Stimulated activated naive CD8-positive, alpha-beta T cell treated with anti-CD3 and anti-CD28 coated beads, Interleukin-15, amount 100 ng/mL, for 72 hours (primary cell): ENCODE data around the gene UVRAG.
A peak's percentile ranks its signal among the peaks of the same experiment; 100 is the strongest.
"Not testable (repeated sequence)": the region's sequence is repeated elsewhere in the genome, so short reads cannot be mapped to it uniquely, and the experiment has no call there.

Source experiments
- ATAC-seq: fragments of 150-1000 bp; cut with Tn5 transposase; 2 replicates; pipeline ENCODE4 v1.10.0; 2021; ENCODE audit warnings: mild to moderate bottlenecking, moderate library complexity
- DNase-seq, 2 donors: peaks; one replicate each; pipeline ENCODE4 v3.0.0; 2021 to 2022
- H3K27ac Mint-ChIP-seq, 2 donors: one replicate each; pipeline ENCODE4 v1.8.0; 2022; ENCODE audit warnings: mild to moderate bottlenecking in 2 of 2, mixed read lengths in 2 of 2, moderate library complexity in 2 of 2
- H3K27me3 Mint-ChIP-seq: one replicate; pipeline ENCODE4 v1.8.0; 2022; ENCODE audit warnings: mixed read lengths
- H3K4me1 Mint-ChIP-seq: one replicate; pipeline ENCODE4 v1.8.0; 2022; ENCODE audit warnings: mild to moderate bottlenecking, mixed read lengths
- H3K4me3 Mint-ChIP-seq, 2 donors: one replicate each; pipeline ENCODE4 v1.8.0; 2022; ENCODE audit warnings: mild to moderate bottlenecking in 2 of 2, mixed read lengths in 2 of 2, moderate library complexity in 1 of 2
- H3K9me3 Mint-ChIP-seq, 2 donors: one replicate each; pipeline ENCODE4 v1.8.0; 2022; ENCODE audit warnings: mixed read lengths in 2 of 2

UVRAG gene

DNA sequence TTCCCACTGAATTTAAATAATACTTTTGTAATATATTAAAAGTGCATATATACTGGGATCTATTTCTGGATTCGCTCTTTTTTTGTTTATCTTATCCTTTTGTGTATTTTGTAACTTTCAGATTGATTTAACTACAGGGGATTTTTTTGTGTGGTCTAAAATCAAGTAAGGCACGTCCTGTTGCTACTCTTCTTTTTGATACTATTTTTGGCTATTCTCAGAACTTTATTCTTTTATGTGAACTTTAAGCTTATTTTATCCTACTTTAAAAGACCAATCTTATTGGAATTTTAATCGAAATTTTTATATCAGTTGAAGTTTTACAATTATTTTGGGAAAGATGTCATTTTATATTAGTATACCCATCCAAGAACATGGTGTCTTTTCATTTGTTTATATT lies 106.8 kb downstream of the UVRAG start:
- Mint-ChIP-seq H3K27me3 (no peaks in the 10 kb centered on the region), H3K27ac (no peak overlapping the region), H3K4me3 (no peak overlapping the region), H3K9me3 (no peaks in the 10 kb centered on the region), H3K4me1 (peaks cover 7% of the 10 kb centered on the region)
- DNase-seq, result no peak
- no peak for ATAC-seq

GRCh38 chr11:75924966-75925784 lies 110.2 kb downstream of the UVRAG start:
- Mint-ChIP-seq H3K4me1 (peaks cover 7% of the 10 kb centered on the region), H3K27me3 (no peaks in the 10 kb centered on the region)
- ATAC-seq, result no peak

DNA sequence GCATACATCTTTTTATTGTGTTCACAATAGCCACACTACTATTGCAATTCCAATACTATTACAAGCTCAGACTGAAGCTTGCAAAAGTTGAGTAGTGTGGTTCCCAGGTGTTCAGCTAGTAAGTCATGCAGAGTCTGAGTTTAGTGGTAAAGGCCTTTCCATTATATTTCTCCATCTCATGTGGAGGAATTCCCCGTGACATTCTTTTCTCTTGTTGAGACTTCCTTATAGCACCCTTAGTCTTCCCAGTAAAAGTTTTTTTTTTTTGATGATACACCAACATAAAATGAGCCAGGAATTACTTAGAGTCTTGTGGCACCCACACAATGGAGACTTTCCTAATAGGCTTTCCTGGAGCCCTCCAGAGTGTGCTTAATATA lies 110.8 kb downstream of the UVRAG start:
- ATAC-seq (no peak), DNase-seq (no peak)
- H3K4me3 Mint-ChIP-seq, result no peak overlapping the region
- H3K27ac Mint-ChIP-seq, result no peak overlapping the region
- H3K27me3 Mint-ChIP-seq, result no peaks in the 10 kb centered on the region
- H3K4me1 Mint-ChIP-seq, result peaks cover 7% of the 10 kb centered on the region
- no peaks in the 10 kb centered on the region for H3K9me3 Mint-ChIP-seq

More at GRCh38 chr11:75924966-75925784, 110.2 kb downstream of the UVRAG start:
- Mint-ChIP-seq H3K4me3 (no peak overlapping the region), H3K9me3 (no peaks in the 10 kb centered on the region), H3K27ac (no peak overlapping the region)
- no peak for DNase-seq

DNA sequence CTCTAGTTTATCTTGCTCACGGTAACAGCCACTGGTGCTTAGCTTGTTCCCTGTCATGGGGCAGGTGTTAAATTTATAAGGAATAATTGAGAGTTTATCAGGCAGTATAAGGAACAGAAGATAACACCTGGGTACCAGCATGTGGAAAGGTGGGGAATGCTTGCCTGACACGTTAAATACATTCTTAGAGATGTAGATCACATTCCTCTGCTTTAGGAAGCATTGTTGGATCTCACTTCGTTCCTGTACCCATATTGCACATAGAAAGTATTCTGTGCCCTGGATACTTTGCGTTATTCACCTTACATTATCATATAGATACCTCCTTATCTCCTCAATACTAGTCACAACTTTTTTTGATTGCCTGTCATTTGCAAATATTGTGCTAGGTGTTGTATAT lies 114.7 kb downstream of the UVRAG start:
- Mint-ChIP-seq H3K4me3 (no peak overlapping the region), H3K27ac (no peak overlapping the region), H3K9me3 (no peaks in the 10 kb centered on the region), H3K27me3 (no peaks in the 10 kb centered on the region), H3K4me1 (no peaks in the 10 kb centered on the region)
- DNase-seq, result no peak
- no peak for ATAC-seq

DNA sequence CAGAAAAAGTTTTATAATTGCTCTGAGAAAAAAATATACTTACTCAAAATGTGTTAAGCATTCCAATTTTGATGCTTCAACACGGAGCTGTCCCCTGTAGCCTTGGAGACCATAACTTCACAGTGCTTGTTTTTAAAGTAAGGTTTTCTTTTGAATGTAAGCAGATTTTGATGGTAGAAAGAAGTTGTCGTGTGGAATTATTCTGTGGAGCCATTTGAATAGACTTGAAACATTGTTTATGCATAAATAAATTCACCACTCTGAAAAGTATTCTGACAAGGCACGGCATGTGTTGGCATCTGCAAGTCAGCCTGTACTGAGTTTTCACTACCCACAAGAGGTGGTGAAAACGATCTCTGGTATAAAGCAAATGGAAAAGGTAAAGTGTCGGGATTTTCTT lies 115.5 kb downstream of the UVRAG start:
- peak overlapping the region in 1 of 2 donors; percentile 45 for H3K27ac Mint-ChIP-seq
- ATAC-seq, result no peak

DNA sequence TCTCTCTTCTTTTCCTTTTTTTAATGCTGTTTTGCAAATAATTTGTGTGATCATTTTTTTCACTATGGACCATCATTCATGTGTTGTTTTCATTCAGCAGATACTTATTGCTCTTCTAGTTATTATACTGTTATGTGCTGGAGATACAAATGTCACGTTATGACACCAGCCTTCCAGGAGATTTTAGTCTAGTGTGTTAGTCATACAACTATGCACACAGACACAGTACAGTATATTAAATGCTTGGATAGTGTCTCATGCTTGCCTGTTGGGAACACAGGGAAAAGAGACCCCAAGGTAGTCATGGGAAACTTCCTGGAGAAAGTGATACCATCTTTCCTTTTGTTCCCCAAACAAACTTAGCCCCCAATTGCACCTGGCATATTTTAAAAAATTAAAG lies 116.1 kb downstream of the UVRAG start:
- no peak for ATAC-seq
- Mint-ChIP-seq H3K9me3 (no peaks in the 10 kb centered on the region), H3K4me1 (no peaks in the 10 kb centered on the region), H3K27ac (no peak overlapping the region), H3K27me3 (no peaks in the 10 kb centered on the region), H3K4me3 (no peak overlapping the region)
- DNase-seq, result no peak

More for the DNA sequence above, 115.5 kb downstream of the UVRAG start:
- Mint-ChIP-seq H3K4me1 (no peaks in the 10 kb centered on the region), H3K9me3 (no peaks in the 10 kb centered on the region), H3K27me3 (no peaks in the 10 kb centered on the region), H3K4me3 (no peak overlapping the region)
- DNase-seq, result no peak

DNA sequence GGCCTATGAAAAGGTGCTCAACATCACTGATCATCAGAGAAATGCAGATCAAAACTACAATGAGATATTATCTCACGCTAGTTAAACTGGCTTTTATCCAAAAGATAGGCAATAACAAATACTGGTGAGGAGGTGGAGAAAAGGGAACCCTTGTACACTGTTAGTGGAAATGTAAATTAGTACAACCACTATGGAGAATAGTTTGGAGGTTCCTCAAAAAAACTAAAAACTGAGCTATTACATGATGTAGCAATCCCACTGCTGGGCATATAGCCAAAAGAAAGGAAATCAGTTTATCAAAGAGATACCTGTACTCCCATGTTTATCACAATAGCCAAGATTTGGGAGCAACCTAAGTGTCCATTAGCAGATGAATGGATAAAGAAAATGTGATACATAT lies 118.7 kb downstream of the UVRAG start:
- H3K27me3 Mint-ChIP-seq, H3K4me3 Mint-ChIP-seq, H3K27ac Mint-ChIP-seq: not testable (repeated sequence)

GRCh38 chr11:75934851-75935250 lies 119.8 kb downstream of the UVRAG start:
- ATAC-seq (no peak), DNase-seq (no peak)
- H3K9me3 Mint-ChIP-seq, result no peaks in the 10 kb centered on the region
- no peaks in the 10 kb centered on the region for H3K27me3 Mint-ChIP-seq
- no peak overlapping the region for H3K4me3 Mint-ChIP-seq
- H3K4me1 Mint-ChIP-seq, result no peaks in the 10 kb centered on the region
- no peak overlapping the region for H3K27ac Mint-ChIP-seq

More for the DNA sequence above, 118.7 kb downstream of the UVRAG start:
- ATAC-seq, DNase-seq, H3K9me3 Mint-ChIP-seq, H3K4me1 Mint-ChIP-seq: not testable (repeated sequence)

DNA sequence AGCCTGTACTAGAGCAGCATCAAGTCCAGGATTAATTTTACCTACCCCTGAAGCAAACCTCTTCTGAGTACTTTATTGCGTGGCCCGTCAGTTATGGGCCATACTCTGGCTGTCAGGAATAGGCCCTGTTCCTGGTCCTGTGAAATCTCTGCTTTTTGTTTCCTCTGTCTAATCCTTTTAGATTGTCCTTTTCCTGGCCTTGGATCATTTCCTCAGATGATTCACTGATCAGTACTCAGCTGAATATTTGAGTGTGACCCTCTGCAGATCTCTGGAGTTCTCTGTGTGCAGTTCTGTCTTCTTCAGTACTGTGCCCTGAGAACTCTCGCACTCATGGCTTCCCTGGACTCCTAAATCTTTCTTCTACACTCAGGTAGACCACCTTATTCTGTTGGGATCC lies 123.5 kb downstream of the UVRAG start:
- DNase-seq, result no peak
- Mint-ChIP-seq H3K9me3 (no peaks in the 10 kb centered on the region), H3K27ac (no peak overlapping the region), H3K27me3 (no peaks in the 10 kb centered on the region), H3K4me3 (no peak overlapping the region), H3K4me1 (no peaks in the 10 kb centered on the region)
- no peak for ATAC-seq

GRCh38 chr11:75939516-75939915 lies 124.5 kb downstream of the UVRAG start:
- Mint-ChIP-seq H3K27ac (no peak overlapping the region), H3K4me3 (no peak overlapping the region), H3K4me1 (no peaks in the 10 kb centered on the region), H3K9me3 (no peaks in the 10 kb centered on the region), H3K27me3 (no peaks in the 10 kb centered on the region)
- ATAC-seq (no peak), DNase-seq (no peak)

GRCh38 chr11:75939992-75940391 lies 125.0 kb downstream of the UVRAG start:
- H3K4me1 Mint-ChIP-seq, result no peaks in the 10 kb centered on the region
- H3K27ac Mint-ChIP-seq, result no peak overlapping the region
- H3K27me3 Mint-ChIP-seq, result no peaks in the 10 kb centered on the region
- H3K9me3 Mint-ChIP-seq, result no peaks in the 10 kb centered on the region
- no peak for ATAC-seq
- H3K4me3 Mint-ChIP-seq, result no peak overlapping the region
- DNase-seq, result no peak

DNA sequence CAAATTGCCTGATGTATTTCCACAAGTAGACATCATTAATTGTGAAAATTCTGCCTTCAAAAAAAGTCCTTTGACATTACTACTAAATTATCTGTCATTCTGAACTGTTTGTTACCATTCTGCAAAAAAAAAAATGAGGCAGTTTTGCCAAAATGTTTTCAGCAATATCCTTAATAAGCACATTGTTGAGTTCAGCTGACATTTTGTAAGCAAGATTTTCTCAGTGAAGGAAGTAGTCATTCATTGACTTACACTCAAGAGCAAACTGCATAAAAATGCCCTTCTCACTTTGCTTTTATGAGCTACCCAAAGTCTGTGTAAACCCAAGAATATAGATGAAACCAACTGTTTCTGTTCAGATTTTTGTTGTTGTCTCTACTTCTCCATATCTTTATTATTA lies 125.9 kb downstream of the UVRAG start:
- H3K4me1 Mint-ChIP-seq, result peaks cover 2% of the 10 kb centered on the region
- ATAC-seq, result no peak
- no peak overlapping the region for H3K4me3 Mint-ChIP-seq
- no peaks in the 10 kb centered on the region for H3K27me3 Mint-ChIP-seq
- DNase-seq, result no peak
- H3K27ac Mint-ChIP-seq, result no peak overlapping the region
- no peaks in the 10 kb centered on the region for H3K9me3 Mint-ChIP-seq

DNA sequence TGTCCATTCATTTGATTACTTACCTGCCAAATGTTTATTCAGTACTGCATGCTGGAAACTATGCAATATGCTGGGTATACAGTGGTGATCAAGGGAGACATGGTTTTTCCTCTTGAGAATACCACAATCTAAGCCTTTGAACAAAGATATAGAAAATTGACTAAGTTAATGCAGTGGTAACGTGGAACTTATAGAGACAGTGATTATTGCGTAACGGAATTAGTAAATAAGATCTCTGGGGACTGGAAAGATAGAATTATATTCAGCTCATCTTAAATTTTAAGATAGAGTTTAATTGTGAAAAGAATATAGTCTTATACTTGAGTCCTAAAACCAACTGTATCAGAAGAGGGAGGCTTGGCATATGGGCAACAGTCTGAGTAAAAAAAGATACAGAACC lies 129.5 kb downstream of the UVRAG start:
- H3K4me1 Mint-ChIP-seq, result peaks cover 18% of the 10 kb centered on the region
- H3K9me3 Mint-ChIP-seq, result no peaks in the 10 kb centered on the region
- H3K4me3 Mint-ChIP-seq, result no peak overlapping the region
- H3K27ac Mint-ChIP-seq, result no peak overlapping the region
- ATAC-seq (no peak), DNase-seq (no peak)
- H3K27me3 Mint-ChIP-seq, result no peaks in the 10 kb centered on the region

- Mint-ChIP-seq H3K27ac (no peak overlapping the region), H3K27me3 (no peaks in the 10 kb centered on the region), H3K4me1 (peaks cover 18% of the 10 kb centered on the region), H3K4me3 (no peak overlapping the region), H3K9me3 (no peaks in the 10 kb centered on the region)
- ATAC-seq (no peak), DNase-seq (no peak)
These were observed 130.4 kb downstream of the UVRAG start for GRCh38 chr11:75945446-75945845.

- DNase-seq (no peak), ATAC-seq (no peak)
- Mint-ChIP-seq H3K9me3 (no peaks in the 10 kb centered on the region), H3K4me1 (peaks cover 18% of the 10 kb centered on the region), H3K27ac (no peak overlapping the region), H3K27me3 (no peaks in the 10 kb centered on the region), H3K4me3 (no peak overlapping the region)
These were observed 130.9 kb downstream of the UVRAG start for GRCh38 chr11:75945947-75946346.

- peak overlapping the region in 1 of 2 donors; percentile 13 for H3K27ac Mint-ChIP-seq
- no peaks in the 10 kb centered on the region for H3K27me3 Mint-ChIP-seq
- ATAC-seq (no peak), DNase-seq (no peak)
- peaks cover 18% of the 10 kb centered on the region for H3K4me1 Mint-ChIP-seq
- H3K9me3 Mint-ChIP-seq, result no peaks in the 10 kb centered on the region
- no peak overlapping the region for H3K4me3 Mint-ChIP-seq
These were observed 131.8 kb downstream of the UVRAG start for GRCh38 chr11:75946531-75947530.
